GM18909 (cell line): Measurements from ENCODE around the gene PDE4A.

Source experiments
- ATAC-seq: cut with Tn5 transposase; IDR thresholded peaks from one replicate; pipeline ENCODE4 v1.9.1; 2021; ENCODE audit warnings: mild to moderate bottlenecking; ENCODE audit not compliant: unreplicated experiment, poor library complexity

PDE4A gene

DNA sequence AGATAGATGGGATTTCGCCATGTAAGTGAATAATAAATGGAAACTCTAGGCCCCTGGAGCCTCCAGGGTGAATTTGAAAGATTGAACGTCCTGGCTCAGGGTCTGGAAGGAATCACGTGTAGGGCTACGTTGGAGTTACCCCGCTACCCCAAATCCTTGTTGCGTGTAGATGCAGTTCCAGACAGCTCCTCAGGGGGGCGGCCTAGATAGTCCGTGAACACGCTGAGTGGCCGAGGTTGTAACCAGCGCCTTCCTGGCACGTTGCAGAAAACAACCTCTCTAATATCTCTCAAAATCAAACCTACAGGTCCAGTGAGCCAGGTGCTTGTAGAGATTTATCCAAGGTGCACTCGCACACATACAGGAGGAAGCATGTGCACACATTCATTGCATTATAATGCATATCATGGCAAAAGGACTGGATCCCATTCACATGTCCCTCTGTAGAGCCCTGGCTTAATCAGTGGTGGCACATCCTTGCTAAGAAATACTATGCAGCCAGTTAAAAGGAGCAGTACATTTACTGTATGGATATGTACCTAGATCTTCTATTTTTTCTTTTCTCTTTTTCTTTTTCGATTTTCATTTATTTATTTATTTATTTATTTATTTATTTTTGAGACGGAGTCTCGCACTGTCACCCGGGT, 85.4 kb downstream of the PDE4A start:
- no peak for ATAC-seq

GRCh38 chr19:10508036-10508435, 87.7 kb downstream of the PDE4A start:
- ATAC-seq, result no peak

- no peak for ATAC-seq
Observed at GRCh38 chr19:10508707-10509106, 88.4 kb downstream of the PDE4A start.

DNA sequence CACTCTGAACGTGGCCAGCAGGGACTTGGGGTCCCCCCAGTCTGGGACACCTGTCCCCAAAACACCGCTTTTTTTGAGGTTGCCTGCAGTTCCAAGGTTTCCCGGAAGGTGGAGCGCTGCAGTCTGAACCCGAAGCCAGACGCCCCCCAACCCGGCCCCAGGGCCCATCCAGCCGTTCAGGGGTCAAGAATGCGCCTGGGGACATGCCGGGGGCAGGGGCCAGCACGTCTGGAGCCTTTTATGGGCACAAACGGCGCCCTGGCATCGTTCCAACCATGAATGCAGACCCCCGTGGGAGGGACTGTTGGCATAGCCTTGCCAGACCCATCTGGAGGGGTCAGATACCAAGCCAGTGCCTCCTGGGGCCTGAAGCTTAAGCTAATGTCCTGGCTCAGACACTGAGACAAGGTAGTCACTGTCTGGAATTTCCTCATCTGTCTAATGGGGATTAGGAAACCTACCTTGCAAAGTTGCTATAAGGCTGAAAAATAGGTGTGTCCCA, 90.0 kb downstream of the PDE4A start:
- ATAC-seq, result no peak

DNA sequence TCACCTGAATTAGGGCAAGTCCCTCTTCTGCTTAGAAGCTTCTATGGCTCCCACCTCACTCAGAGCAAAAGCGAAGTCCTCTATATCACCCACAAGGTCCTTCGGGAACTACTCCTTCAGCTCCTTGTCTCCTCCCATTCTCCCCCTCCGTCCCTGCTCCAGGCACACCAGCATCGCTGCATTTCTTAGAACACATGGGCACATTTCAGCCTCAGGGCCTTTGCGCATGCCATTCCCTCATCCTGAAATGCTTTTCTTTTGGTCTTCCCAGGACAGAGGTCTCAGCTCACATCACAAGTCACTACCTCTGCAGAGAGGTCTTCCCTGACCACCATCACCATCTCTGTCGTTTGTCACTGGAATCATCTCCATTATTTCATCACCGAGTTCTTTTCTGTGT, 92.9 kb downstream of the PDE4A start:
- ATAC-seq, result no peak

DNA sequence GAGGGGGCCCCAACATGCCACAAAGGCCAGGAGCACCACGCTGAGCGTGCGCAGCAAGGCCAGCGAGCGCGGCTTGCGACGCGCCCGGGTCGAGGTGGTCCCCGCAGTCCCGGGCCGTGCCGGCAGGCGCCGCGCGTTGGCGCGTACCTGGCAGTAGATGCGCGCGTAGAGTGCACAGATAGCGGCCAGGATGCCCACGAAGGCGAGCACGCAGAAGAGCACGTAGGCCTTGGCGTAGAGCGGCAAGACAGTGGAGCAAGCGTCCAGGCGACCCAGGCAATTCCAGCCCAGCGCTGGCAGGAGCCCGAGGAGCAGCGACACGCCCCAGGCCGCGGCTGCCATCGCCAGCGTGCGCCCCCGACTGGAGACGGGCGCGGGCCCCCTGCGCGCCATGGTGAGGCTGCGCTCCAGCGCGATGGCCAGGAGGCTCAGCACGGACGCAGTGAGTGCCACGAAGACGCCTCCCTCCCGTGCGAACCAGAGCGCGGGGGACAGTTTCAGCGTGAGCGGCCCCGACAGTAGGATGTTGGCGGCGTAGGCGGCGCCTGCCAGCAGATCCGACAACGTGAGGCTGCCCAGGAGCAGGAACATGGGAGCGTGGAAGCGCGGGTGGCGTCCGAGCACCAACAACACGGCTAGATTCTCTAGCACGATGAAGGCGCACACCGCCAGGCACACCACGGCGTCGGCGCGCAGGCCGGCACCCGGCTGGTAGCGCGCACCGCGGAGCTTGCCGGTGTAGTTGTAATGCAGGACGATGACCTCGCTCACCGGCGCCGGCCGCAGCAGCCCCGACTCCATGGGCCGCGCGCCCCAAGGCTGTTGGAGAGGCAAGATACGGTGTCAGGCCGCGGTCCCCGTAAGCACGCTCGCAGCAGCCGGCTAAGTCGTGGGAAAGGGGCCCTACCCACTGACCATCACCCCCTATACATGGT, 94.1 kb downstream of the PDE4A start:
- ATAC-seq, result no peak

DNA sequence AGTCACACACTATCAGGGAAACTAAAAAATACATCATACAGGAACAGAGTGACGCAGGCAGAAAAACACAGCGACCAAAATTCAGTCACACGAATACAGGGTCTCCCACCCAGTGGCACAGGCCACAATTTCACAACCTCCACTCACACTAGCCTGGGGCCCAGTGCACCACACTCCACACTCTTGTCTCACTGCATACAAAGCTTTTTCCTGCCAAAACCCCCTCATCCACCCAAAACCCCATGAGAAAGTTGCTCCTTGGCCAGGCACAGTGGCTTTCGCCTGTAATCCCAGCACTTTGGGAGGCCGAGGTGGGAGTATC, 95.7 kb downstream of the PDE4A start:
- no peak for ATAC-seq

DNA sequence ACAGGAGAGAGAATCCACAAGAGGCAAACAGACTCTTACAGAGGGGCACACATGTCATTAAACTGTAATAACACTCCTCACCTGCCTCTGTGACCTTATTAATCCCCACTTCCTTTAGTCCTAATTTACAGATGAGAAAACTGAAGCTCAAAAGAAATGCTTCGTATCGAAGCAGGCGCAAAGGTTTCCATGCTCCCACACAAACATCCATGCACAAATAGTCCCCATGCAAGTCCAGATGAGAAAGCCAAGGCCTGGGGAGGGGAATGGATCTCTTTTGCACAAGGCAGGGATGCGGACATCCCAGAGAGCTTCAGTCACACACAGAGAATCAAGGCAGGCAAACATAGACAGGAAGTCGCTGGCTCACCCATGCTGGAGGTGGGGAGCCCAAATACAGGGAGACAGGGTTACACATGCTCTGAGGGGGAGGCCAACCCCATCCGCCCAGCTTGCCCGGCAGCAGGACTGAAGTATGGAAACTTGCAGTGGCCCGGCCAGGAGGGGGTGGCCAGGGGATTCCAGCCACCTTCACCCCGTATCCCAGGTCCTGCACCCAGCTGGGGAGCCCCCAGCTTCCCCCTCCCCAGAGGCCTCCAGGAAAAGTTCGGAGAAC, 96.4 kb downstream of the PDE4A start:
- ATAC-seq, result no peak

DNA sequence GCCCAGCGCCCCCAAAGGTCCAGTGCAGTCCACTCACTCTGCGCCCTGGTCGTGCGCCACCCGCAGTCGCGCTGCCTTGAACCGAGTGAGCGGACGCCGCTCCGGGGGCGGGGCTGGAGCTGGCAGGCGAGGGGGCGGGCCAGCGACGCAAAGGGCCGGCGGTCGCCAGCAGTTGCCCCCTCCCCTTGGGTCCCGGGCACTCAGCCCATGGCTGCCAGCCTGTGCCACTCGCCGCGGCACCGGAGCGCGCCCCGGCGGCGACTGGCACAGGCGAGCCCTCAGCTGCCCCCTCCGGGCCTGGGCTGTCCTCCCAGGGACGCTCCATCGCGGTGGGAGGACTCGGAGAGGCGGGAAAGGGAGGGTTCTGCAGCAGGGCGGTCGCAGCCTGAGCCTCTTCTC, 97.0 kb downstream of the PDE4A start, which contains the start of gene S1PR5:
Gene S1PR5, minus strand, starts transcription at position 87 of the 399 bp plus-strand sequence. CDS start 2,436 bp downstream, outside the sequence.
- no peak for ATAC-seq

DNA sequence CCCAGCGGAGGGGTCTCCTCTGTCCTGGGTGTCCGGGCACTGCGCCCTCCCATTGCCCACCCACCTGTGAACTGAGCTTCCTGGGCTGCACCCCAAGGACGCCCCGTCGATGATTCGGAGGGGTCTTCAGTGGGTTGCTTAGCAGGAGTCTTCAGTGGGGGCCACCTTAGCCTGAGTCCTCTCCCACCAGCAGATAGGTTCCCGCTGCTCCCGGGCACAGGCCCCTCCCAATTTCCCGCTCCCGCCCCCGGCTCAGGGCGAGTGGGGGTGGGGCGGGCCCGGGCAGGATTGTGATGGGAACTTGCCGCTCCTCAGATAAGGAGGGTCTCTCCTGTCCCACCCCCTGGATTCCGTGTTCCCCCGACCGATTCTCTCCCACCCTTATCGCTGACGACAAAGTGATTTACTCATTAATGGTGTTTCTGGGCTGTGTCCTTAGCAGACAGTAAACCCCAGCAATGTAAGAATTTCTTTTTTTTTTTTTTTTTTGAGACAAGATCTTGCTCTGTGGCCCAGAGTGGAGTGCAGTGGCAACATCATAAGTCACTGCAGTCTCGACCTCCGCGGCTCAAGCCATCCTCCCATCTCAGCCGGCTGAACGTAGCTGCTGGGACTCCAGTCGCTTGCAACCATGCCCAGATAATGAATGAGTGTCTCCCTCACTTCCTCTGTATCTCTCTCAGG, 97.6 kb downstream of the PDE4A start:
- no peak for ATAC-seq

- ATAC-seq, result no peak
Observed at GRCh38 chr19:10518444-10519361, 98.4 kb downstream of the PDE4A start.
